Neural progenitor cell (in vitro differentiated cells): Measurements from ENCODE around the gene CARMIL1.

Source experiments
- CTCF ChIP-seq: fragments of 200-600 bp; sonication (generic); IDR thresholded peaks from 2 replicates; pipeline ENCODE4 v1.5.1; 2017; ENCODE audit warnings: antibody characterized with exemption, mild to moderate bottlenecking
- EZH2 ChIP-seq: fragments of 200-600 bp; sonication (generic); IDR thresholded peaks from 2 replicates; pipeline ENCODE4 v1.6.1; 2017; ENCODE audit warnings: antibody characterized with exemption, mild to moderate bottlenecking, moderate library complexity

GRCh38 chr6:25239498-25239897 is 39.7 kb upstream of the CARMIL1 start:
- TF ChIP-seq CTCF (no peak), EZH2 (no peak)
